Suprapubic skin (tissue), 4 donors: ENCODE results near the gene VKORC1L1. TPM values are rescaled to one million over a fixed set of nuclear protein-coding genes. Genes with fewer than 3 reads are reported as not detected.
"Not testable (repeated sequence)": the region's sequence is repeated elsewhere in the genome, so short reads cannot be mapped to it uniquely, and the experiment has no call there.

Source experiments
- DNase-seq, 2 donors: peaks; one replicate each; pipeline ENCODE4 v3.0.0-alpha.2; 2019; ENCODE audit warnings: low spot score in 2 of 2
- H3K27ac ChIP-seq: fragments of 200-600 bp; sonication (generic); one replicate; pipeline ENCODE4 v1.5.1; 2019
- H3K27me3 ChIP-seq: fragments of 200-600 bp; sonication (generic); one replicate; pipeline ENCODE4 v1.5.1; 2019
- H3K36me3 ChIP-seq: fragments of 200-600 bp; sonication (generic); one replicate; pipeline ENCODE4 v1.5.1; 2019
- H3K4me1 ChIP-seq: fragments of 200-600 bp; sonication (generic); one replicate; pipeline ENCODE4 v1.5.1; 2019
- H3K4me3 ChIP-seq: fragments of 200-600 bp; sonication (generic); one replicate; pipeline ENCODE4 v1.5.1; 2019; ENCODE audit warnings: mild to moderate bottlenecking
- H3K9me3 ChIP-seq: fragments of 200-600 bp; sonication (generic); one replicate; pipeline ENCODE4 v1.5.1; 2019
- EP300 ChIP-seq: sonication (generic); formaldehyde crosslinking; IDR thresholded peaks from one replicate; pipeline ENCODE4 v1.6.1; 2017; ENCODE audit warnings: antibody characterized with exemption
- POLR2A ChIP-seq, 2 donors: fragments of 450-650 bp; IDR thresholded peaks; one replicate each; pipeline ENCODE4 v1.6.1; 2017; ENCODE audit warnings: antibody characterized with exemption in 2 of 2, mild to moderate bottlenecking in 2 of 2, moderate library complexity in 2 of 2
- POLR2AphosphoS5 ChIP-seq, 3 donors: sonication (generic); formaldehyde crosslinking; IDR thresholded peaks; one replicate each; pipeline ENCODE4 v1.6.1; 2017; ENCODE audit warnings: antibody characterized with exemption in 3 of 3
- WGBS: methylation state at CpG from one replicate; pipeline ENCODE4 v1.1.5; 2018; 5-methylcytosine and 5-hydroxymethylcytosine counted together
- total RNA-seq, 4 donors: library from RNA; depleted of rRNA; stranded (reverse); fragments of >200 nt; gene quantifications; one replicate each; pipeline ENCODE4 v1.1.0, GENCODE V29; 2016
- TF ChIP-seq, protein P1 (sequence below), 2 donors: fragments of 200-600 bp in 1 of 2; fragments of 450-650 bp in 1 of 2; sonication (generic) in 1 of 2; IDR thresholded peaks; one replicate each; pipeline ENCODE4 v1.5.1; 2016 to 2019; ENCODE audit warnings: antibody characterized with exemption in 2 of 2, mild to moderate bottlenecking in 1 of 2, moderate library complexity in 1 of 2

VKORC1L1 gene
- total RNA-seq, 4 donors from 2014 or later = 21.5 to 27.6 (median 24.2) TPM

DNA sequence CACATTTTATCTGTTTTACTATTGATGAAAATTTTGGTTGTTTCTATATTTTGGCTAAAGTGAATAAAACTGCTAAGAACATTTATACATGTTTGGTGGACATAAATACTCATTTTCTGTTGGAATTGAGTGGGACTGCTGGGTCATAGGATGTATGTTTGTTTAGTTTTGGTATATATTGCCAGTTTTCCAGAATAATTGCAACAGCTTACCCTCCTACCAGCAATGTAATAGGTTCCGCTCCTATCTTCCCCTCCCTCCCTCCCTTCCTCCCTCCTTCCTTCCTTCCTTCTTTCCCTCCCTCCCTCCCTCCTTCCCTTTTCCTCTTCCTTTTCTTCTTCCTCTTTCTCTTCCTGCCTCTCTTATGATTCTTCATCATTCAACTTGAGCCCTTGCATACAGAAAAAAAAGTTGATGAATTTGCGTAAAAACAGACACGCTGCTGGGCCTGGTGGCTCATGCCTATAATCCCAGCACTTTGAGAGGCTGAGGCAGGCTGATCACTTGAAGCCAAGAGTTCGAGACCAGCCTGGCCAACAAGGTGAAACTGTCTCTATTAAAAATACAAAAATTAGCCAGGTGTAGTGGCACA is 23.5 kb downstream of the VKORC1L1 start:
- no peaks in the 10 kb centered on the region for H3K4me1 ChIP-seq
- no peaks in the 10 kb centered on the region for H3K36me3 ChIP-seq
- DNase-seq = no peak
- TF ChIP-seq POLR2AphosphoS5 (IDR thresholded peaks at IDR 0.05) = no peak
- TF ChIP-seq POLR2A (IDR thresholded peaks at IDR 0.05) = no peak
- no peak for TF ChIP-seq EP300
- TF ChIP-seq, protein P1, sequence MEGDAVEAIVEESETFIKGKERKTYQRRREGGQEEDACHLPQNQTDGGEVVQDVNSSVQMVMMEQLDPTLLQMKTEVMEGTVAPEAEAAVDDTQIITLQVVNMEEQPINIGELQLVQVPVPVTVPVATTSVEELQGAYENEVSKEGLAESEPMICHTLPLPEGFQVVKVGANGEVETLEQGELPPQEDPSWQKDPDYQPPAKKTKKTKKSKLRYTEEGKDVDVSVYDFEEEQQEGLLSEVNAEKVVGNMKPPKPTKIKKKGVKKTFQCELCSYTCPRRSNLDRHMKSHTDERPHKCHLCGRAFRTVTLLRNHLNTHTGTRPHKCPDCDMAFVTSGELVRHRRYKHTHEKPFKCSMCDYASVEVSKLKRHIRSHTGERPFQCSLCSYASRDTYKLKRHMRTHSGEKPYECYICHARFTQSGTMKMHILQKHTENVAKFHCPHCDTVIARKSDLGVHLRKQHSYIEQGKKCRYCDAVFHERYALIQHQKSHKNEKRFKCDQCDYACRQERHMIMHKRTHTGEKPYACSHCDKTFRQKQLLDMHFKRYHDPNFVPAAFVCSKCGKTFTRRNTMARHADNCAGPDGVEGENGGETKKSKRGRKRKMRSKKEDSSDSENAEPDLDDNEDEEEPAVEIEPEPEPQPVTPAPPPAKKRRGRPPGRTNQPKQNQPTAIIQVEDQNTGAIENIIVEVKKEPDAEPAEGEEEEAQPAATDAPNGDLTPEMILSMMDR (IDR thresholded peaks at IDR 0.05) = no peak
- H3K4me3 ChIP-seq = no peak overlapping the region
- no peaks in the 10 kb centered on the region for H3K27me3 ChIP-seq
- WGBS = 88% methylated on average over 4 of the region's 4 CpGs
- no peak overlapping the region for H3K27ac ChIP-seq
- H3K9me3 ChIP-seq = no peaks in the 10 kb centered on the region

- H3K27ac ChIP-seq, H3K4me3 ChIP-seq, H3K4me1 ChIP-seq, DNase-seq, H3K36me3 ChIP-seq, H3K9me3 ChIP-seq, H3K27me3 ChIP-seq: not testable (repeated sequence)
- WGBS = 93% methylated on average over 3 of the region's 3 CpGs
Measured at GRCh38 chr7:65897289-65897688, 24.4 kb downstream of the VKORC1L1 start.

GRCh38 chr7:65898677-65899447 is 26.0 kb downstream of the VKORC1L1 start:
- not testable (repeated sequence) for H3K9me3 ChIP-seq, H3K27ac ChIP-seq
- WGBS = 90% methylated on average over 2 of the region's 2 CpGs

GRCh38 chr7:65902306-65902705 is 29.4 kb downstream of the VKORC1L1 start:
- H3K27ac ChIP-seq = no peak overlapping the region
- H3K9me3 ChIP-seq = peaks cover 7% of the 10 kb centered on the region
- no peak for TF ChIP-seq EP300
- TF ChIP-seq, protein P1 (IDR thresholded peaks at IDR 0.05) = no peak
- H3K4me3 ChIP-seq = no peak overlapping the region
- H3K4me1 ChIP-seq = no peaks in the 10 kb centered on the region
- no peak for DNase-seq
- no peaks in the 10 kb centered on the region for H3K36me3 ChIP-seq
- H3K27me3 ChIP-seq = no peaks in the 10 kb centered on the region

More at GRCh38 chr7:65898677-65899447, 26.0 kb downstream of the VKORC1L1 start:
- not testable (repeated sequence) for H3K36me3 ChIP-seq, DNase-seq, H3K27me3 ChIP-seq, H3K4me3 ChIP-seq, H3K4me1 ChIP-seq

- 89% methylated on average over 5 of the region's 6 CpGs for whole genome bisulfite sequencing
- Histone ChIP-seq H3K27me3 (no peaks in the 10 kb centered on the region), H3K4me3 (no peak overlapping the region), H3K4me1 (peaks cover 3% of the 10 kb centered on the region), H3K36me3 (no peaks in the 10 kb centered on the region), H3K9me3 (no peaks in the 10 kb centered on the region), H3K27ac (no peak overlapping the region)
- no peak for TF ChIP-seq POLR2A (IDR thresholded peaks at IDR 0.05)
- DNase-seq = no peak
Measured at GRCh38 chr7:65907501-65908198, 34.8 kb downstream of the VKORC1L1 start.

GRCh38 chr7:65910237-65910636 is 37.4 kb downstream of the VKORC1L1 start:
- H3K36me3 ChIP-seq = no peaks in the 10 kb centered on the region
- H3K4me3 ChIP-seq = no peak overlapping the region
- H3K27me3 ChIP-seq = no peaks in the 10 kb centered on the region
- WGBS = 49% methylated on average over 2 of the region's 2 CpGs
- H3K9me3 ChIP-seq = no peaks in the 10 kb centered on the region
- no peak overlapping the region for H3K27ac ChIP-seq
- no peak for TF ChIP-seq POLR2AphosphoS5 (IDR thresholded peaks at IDR 0.05)
- no peak for TF ChIP-seq EP300
- TF ChIP-seq POLR2A (IDR thresholded peaks at IDR 0.05) = no peak
- TF ChIP-seq, protein P1 (IDR thresholded peaks at IDR 0.05) = no peak
- DNase-seq = no peak
- peaks cover 3% of the 10 kb centered on the region for H3K4me1 ChIP-seq
